ENCODE measurements around the gene FITM2.
"Not testable (repeated sequence)": the region's sequence is repeated elsewhere in the genome, so short reads cannot be mapped to it uniquely, and the experiment has no call there.

DNA sequence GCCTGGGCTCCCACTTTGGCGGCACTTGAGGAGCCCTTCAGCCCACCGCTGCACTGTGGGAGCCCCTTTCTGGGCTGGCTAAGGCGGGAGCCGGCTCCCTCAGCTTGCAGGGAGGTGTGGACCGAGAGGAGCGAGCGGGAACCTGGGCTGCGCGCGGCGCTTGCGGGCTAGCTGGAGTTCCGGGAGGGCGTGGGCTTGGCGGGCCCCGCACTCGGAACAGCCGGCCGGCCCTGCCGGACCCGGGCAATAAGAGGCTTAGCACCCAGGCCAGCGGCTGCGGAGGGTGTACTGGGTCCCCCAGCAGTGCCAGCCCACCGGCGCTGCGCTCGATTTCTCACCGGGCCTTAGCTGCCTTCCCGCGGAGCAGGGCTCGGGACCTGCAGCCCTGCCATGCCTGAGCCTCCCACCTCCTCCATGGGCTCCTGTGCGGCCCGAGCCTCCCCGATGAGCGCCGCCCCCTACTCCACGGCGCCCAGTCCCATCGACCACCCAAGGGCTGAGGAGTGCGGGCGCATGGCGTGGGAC is 11.9 kb downstream of the FITM2 start:
- TF ChIP-seq, protein P1, sequence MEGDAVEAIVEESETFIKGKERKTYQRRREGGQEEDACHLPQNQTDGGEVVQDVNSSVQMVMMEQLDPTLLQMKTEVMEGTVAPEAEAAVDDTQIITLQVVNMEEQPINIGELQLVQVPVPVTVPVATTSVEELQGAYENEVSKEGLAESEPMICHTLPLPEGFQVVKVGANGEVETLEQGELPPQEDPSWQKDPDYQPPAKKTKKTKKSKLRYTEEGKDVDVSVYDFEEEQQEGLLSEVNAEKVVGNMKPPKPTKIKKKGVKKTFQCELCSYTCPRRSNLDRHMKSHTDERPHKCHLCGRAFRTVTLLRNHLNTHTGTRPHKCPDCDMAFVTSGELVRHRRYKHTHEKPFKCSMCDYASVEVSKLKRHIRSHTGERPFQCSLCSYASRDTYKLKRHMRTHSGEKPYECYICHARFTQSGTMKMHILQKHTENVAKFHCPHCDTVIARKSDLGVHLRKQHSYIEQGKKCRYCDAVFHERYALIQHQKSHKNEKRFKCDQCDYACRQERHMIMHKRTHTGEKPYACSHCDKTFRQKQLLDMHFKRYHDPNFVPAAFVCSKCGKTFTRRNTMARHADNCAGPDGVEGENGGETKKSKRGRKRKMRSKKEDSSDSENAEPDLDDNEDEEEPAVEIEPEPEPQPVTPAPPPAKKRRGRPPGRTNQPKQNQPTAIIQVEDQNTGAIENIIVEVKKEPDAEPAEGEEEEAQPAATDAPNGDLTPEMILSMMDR (IDR thresholded peaks at IDR 0.05): not testable (repeated sequence)
- not testable (repeated sequence) for TF ChIP-seq ZFX (IDR thresholded peaks at IDR 0.05; ENCODE audit: borderline replicate concordance)
